Measurements from ENCODE around the gene DNAJB8.

The DNAJB8 gene

GRCh38 chr3:128443771-128444170 lies 22.9 kb downstream of the DNAJB8 start:
- no peak for TF ChIP-seq CTCF (IDR thresholded peaks at IDR 0.05; ENCODE audit: low read depth, low read length)

GRCh38 chr3:128442949-128443348 lies 23.7 kb downstream of the DNAJB8 start:
- H3K4me3 ChIP-seq (ENCODE audit: low read depth, low read length) = no peak overlapping the region
- no peak for TF ChIP-seq CTCF (IDR thresholded peaks at IDR 0.05; ENCODE audit: low read depth, low read length)

More at GRCh38 chr3:128443771-128444170, 22.9 kb downstream of the DNAJB8 start:
- H3K4me3 ChIP-seq (ENCODE audit: low read depth, low read length) = no peak overlapping the region

- no peak for TF ChIP-seq CTCF (IDR thresholded peaks at IDR 0.05; ENCODE audit: low read depth, low read length)
- no peak overlapping the region for H3K4me3 ChIP-seq (ENCODE audit: low read depth, low read length)
Measured at GRCh38 chr3:128442070-128442469, 24.6 kb downstream of the DNAJB8 start.

- no peak overlapping the region for H3K4me3 ChIP-seq (ENCODE audit: low read depth, low read length)
- no peak for TF ChIP-seq CTCF (IDR thresholded peaks at IDR 0.05; ENCODE audit: low read depth, low read length)
Measured at GRCh38 chr3:128439226-128439625, 27.5 kb downstream of the DNAJB8 start.

- H3K4me3 ChIP-seq (ENCODE audit: low read depth, low read length) = no peak overlapping the region
- peak; percentile 37 for TF ChIP-seq CTCF (IDR thresholded peaks at IDR 0.05; ENCODE audit: low read depth, low read length)
Measured at GRCh38 chr3:128438488-128439072, 28.1 kb downstream of the DNAJB8 start.

GRCh38 chr3:128436214-128436613 lies 30.5 kb downstream of the DNAJB8 start:
- TF ChIP-seq CTCF (IDR thresholded peaks at IDR 0.05; ENCODE audit: low read depth, low read length) = no peak
- no peak overlapping the region for H3K4me3 ChIP-seq (ENCODE audit: low read depth, low read length)

- no peak for TF ChIP-seq CTCF (IDR thresholded peaks at IDR 0.05; ENCODE audit: low read depth, low read length)
- H3K4me3 ChIP-seq (ENCODE audit: low read depth, low read length) = no peak overlapping the region
Measured at GRCh38 chr3:128435561-128435960, 31.1 kb downstream of the DNAJB8 start.
